ENCODE data around the gene GMEB2. TPM values are rescaled to one million over a fixed set of nuclear protein-coding genes. Genes with fewer than 3 reads are reported as not detected.
"Not testable (repeated sequence)": the region's sequence is repeated elsewhere in the genome, so short reads cannot be mapped to it uniquely, and the experiment has no call there.

Gene GMEB2
- total RNA-seq, 6 experiments from 2014 or later = 3.2 to 7.0 (median 5.1) TPM

DNA sequence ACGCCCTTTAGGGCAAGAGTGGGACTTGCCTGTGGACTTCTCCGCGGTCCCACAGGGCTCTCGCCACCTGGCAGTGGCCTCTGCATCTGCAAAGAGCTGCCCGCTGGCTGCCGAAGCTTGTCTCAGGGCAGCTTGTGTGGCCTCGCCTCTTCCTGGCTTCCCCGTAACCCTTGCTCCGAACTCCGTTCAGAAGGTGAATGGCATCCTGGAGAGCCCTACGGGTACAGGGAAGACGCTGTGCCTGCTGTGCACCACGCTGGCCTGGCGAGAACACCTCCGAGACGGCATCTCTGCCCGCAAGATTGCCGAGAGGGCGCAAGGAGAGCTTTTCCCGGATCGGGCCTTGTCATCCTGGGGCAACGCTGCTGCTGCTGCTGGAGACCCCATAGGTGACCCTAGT lies 34.2 kb upstream of the GMEB2 start:
- Histone ChIP-seq H3K4me1 (peaks cover 0 to 17% (median 6%) of the 10 kb centered on the region in 4 donors), H3K27ac (no peak overlapping the region), H3K4me3 (no peak overlapping the region), H3K36me3 (peaks cover 0 to 11% (median 4%) of the 10 kb centered on the region in 4 donors), H3K9me3 (no peaks in the 10 kb centered on the region), H3K27me3 (no peaks in the 10 kb centered on the region)
- DNase-seq (no peak), ATAC-seq (no peak)
- no peak for TF ChIP-seq POLR2A (IDR thresholded peaks at IDR 0.05)
- TF ChIP-seq, protein P1, sequence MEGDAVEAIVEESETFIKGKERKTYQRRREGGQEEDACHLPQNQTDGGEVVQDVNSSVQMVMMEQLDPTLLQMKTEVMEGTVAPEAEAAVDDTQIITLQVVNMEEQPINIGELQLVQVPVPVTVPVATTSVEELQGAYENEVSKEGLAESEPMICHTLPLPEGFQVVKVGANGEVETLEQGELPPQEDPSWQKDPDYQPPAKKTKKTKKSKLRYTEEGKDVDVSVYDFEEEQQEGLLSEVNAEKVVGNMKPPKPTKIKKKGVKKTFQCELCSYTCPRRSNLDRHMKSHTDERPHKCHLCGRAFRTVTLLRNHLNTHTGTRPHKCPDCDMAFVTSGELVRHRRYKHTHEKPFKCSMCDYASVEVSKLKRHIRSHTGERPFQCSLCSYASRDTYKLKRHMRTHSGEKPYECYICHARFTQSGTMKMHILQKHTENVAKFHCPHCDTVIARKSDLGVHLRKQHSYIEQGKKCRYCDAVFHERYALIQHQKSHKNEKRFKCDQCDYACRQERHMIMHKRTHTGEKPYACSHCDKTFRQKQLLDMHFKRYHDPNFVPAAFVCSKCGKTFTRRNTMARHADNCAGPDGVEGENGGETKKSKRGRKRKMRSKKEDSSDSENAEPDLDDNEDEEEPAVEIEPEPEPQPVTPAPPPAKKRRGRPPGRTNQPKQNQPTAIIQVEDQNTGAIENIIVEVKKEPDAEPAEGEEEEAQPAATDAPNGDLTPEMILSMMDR (IDR thresholded peaks at IDR 0.05) = no peak
- intact Hi-C loops (cut with DNase I) = no loop called here
- no CpG with 5 or more reads among the region's 22 CpGs for WGBS (ENCODE audit: insufficient coverage, low coverage, low lambda C conversion rate, missing lambda C conversion rate)

DNA sequence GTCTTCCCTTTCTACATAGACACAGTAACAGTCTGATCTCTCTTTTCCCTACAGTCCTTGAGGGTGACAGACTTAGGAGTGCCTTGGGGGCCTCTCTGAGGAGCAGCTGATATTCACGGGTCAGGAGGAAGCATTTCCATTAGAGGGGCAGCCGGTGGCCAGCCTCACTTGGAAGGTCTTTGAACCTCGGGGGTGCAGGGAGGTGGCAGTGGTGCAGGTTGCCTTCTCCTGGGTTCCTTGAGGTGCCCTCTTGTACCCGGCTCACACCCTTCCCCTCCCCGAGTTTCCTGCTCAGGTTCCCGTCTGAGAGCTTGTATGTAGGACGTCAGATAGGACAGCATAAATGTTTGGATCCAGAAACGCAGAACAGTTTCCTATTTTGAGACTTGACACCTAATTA lies 33.7 kb upstream of the GMEB2 start:
- ATAC-seq (no peak), DNase-seq (no peak)
- Histone ChIP-seq H3K9me3 (no peaks in the 10 kb centered on the region), H3K27ac (no peak overlapping the region), H3K4me1 (peaks cover 0 to 17% (median 6%) of the 10 kb centered on the region in 4 donors), H3K27me3 (no peaks in the 10 kb centered on the region), H3K4me3 (no peak overlapping the region), H3K36me3 (peaks cover 0 to 11% (median 3%) of the 10 kb centered on the region in 4 donors)
- intact Hi-C loops (cut with DNase I) = no loop called here
- no peak for TF ChIP-seq POLR2A (IDR thresholded peaks at IDR 0.05)
- TF ChIP-seq, protein P1 (IDR thresholded peaks at IDR 0.05) = no peak
- WGBS (ENCODE audit: insufficient coverage, low coverage, low lambda C conversion rate, missing lambda C conversion rate) = 78% methylated on average over 4 of the region's 8 CpGs

DNA sequence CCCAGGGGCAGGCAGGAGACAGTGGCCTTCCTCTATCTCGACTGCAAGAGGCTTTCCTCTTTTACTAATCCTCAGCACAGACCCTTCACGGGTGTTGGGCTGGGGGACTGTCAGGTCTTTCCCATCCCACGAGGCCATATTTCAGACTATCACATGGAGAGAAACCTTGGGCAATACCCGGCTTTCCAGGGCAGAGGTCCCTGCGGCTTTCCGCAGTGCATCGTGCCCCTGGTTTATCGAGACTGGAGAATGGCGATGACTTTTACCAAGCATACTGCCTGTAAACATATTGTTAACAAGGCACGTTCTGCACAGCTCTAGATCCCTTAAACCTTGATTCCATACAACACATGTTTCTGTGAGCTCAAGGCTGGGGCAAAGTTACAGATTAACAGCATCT lies 33.3 kb upstream of the GMEB2 start:
- ATAC-seq; H3K4me3 ChIP-seq; H3K27me3 ChIP-seq; intact Hi-C loops (cut with DNase I); H3K27ac ChIP-seq; H3K9me3 ChIP-seq; DNase-seq: not testable (repeated sequence)
- Histone ChIP-seq H3K36me3 (peaks cover 0 to 11% (median 3%) of the 10 kb centered on the region in 4 donors), H3K4me1 (peaks cover 0 to 17% (median 6%) of the 10 kb centered on the region in 4 donors)
- WGBS (ENCODE audit: insufficient coverage, low coverage, low lambda C conversion rate, missing lambda C conversion rate) = 90% methylated on average over 9 of the region's 10 CpGs

DNA sequence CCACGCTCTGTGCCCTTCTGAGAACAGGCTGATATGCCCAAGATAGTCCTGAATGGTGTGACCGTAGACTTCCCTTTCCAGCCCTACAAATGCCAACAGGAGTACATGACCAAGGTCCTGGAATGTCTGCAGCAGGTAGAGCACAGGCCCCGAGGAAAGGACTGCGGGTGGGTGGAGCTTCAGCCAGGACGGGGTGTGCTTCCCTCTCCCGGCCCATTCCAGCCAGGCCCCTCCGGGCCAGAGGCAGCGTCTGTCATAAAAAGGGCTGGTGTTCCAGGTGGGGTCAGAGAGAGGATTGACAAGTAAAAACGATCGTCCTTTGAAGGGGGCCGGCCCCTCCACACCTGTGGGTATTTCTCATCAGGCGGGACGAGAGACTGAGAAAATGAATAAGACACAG lies 32.5 kb upstream of the GMEB2 start:
- TF ChIP-seq POLR2A (IDR thresholded peaks at IDR 0.05) = no peak
- TF ChIP-seq, protein P1 (IDR thresholded peaks at IDR 0.05) = no peak
- intact Hi-C loops (cut with DNase I) = no loop called here
- peaks cover 0 to 11% (median 3%) of the 10 kb centered on the region in 4 donors for H3K36me3 ChIP-seq
- no peak for DNase-seq
- H3K27ac ChIP-seq = no peak overlapping the region
- WGBS (ENCODE audit: insufficient coverage, low coverage, low lambda C conversion rate, missing lambda C conversion rate) = 74% methylated on average over 9 of the region's 13 CpGs
- H3K27me3 ChIP-seq = no peaks in the 10 kb centered on the region
- no peak for ATAC-seq
- H3K4me3 ChIP-seq = peak overlapping the region in 2 of 3 donors; percentile 65 to 94
- H3K9me3 ChIP-seq = no peaks in the 10 kb centered on the region
- H3K4me1 ChIP-seq = peaks cover 0 to 17% (median 6%) of the 10 kb centered on the region in 4 donors

DNA sequence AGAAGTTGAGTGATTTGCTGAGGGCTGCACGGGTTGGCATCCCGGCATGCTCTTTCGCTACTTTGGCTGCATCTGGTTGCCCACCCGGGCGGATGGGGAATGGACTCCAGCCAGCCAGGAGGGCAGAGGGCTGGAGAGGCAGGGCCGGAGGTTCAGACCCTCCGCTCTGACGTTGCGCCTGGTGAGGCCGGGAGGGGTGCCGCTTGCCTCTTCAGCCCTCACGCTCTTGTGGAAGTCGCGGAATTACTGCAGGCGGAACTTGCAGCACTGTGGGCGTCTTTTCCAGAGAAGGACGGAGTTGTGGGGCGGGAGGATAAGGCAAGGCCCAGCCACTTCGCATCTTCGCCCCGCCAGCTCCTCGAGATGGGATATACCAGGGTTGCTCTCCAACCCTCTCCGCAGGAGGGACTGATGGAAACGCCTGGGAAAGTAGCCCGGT lies 31.9 kb upstream of the GMEB2 start:
- WGBS (ENCODE audit: insufficient coverage, low coverage, low lambda C conversion rate, missing lambda C conversion rate) = 10% methylated on average over 2 of the region's 25 CpGs
- intact Hi-C loops (cut with DNase I) = no loop called here
- H3K9me3 ChIP-seq = no peaks in the 10 kb centered on the region
- H3K27me3 ChIP-seq = no peaks in the 10 kb centered on the region
- DNase-seq (no peak), ATAC-seq (peak; percentile 13 to 36 (median 16))
- TF ChIP-seq, protein P1 (IDR thresholded peaks at IDR 0.05) = no peak
- TF ChIP-seq POLR2A (IDR thresholded peaks at IDR 0.05) = no peak
- H3K4me1 ChIP-seq = peaks cover 0 to 17% (median 6%) of the 10 kb centered on the region in 4 donors
- peaks cover 0 to 11% (median 3%) of the 10 kb centered on the region in 4 donors for H3K36me3 ChIP-seq
- peak overlapping the region; percentile 65 to 94 (median 68) for H3K4me3 ChIP-seq
- peak overlapping the region; percentile 65 to 83 (median 81) for H3K27ac ChIP-seq

All from right lobe of liver (tissue), 6 donors.